Stimulated activated naive CD4-positive, alpha-beta T cell (primary cell): ENCODE results near the gene HDC.

Source experiments
- DNase-seq, 6 experiments: peaks; one replicate each; lab custom pipeline; 2025; lab: John Stamatoyannopoulos, UW

The HDC gene

GRCh38 chr15:50225057-50225456, 40.5 kb downstream of the HDC start:
- no peak for DNase-seq

DNA sequence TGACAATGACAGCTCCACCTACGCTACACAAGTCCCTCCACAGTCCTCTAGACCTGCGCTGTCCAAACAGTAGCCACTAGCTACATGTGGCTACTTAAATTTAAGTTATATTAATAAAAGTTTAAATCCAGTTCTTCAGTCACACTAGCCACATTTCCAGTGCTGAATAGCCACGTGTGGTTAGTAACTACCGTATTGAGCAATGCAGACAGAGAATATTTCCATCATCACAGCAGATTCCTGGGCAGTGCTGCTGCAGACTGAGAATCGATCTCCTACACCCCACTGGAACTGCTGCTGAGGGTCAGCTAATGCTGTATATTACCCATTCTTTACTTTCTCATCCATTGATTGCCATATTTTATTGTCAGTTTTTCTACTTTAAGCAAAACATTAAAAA, 40.9 kb downstream of the HDC start:
- no peak for DNase-seq

GRCh38 chr15:50222181-50222580, 43.3 kb downstream of the HDC start:
- DNase-seq = no peak

DNA sequence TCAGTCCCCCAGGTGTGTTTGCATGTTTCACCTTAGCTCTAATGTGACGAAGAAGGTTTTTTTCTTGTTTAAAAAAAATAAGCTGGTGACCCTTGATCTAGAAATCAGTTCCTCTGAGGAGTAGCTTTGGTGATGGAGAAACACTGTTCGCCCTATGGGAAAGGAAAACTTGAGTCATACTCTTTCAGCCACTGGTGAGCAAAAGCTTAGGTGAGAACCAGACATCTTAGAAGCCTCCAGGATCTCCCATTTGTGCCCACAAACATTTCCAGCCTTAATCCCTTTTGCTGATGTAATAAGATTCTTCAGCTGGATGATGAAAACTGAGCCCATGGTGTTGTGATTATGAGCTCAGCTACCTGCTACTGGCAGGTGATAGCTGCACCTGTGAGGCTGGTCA, 45.7 kb downstream of the HDC start:
- DNase-seq = no peak

- no peak for DNase-seq
These were observed 46.8 kb downstream of the HDC start for GRCh38 chr15:50218691-50219090.

GRCh38 chr15:50218291-50218690, 47.2 kb downstream of the HDC start:
- no peak for DNase-seq

- no peak for DNase-seq
These were observed 54.9 kb downstream of the HDC start for GRCh38 chr15:50210462-50211157.

- no peak for DNase-seq
These were observed 55.7 kb downstream of the HDC start for GRCh38 chr15:50209809-50210208.

GRCh38 chr15:50206020-50206419, 59.5 kb downstream of the HDC start:
- no peak for DNase-seq

- DNase-seq = no peak
These were observed 63.5 kb downstream of the HDC start for GRCh38 chr15:50202003-50202402.

DNA sequence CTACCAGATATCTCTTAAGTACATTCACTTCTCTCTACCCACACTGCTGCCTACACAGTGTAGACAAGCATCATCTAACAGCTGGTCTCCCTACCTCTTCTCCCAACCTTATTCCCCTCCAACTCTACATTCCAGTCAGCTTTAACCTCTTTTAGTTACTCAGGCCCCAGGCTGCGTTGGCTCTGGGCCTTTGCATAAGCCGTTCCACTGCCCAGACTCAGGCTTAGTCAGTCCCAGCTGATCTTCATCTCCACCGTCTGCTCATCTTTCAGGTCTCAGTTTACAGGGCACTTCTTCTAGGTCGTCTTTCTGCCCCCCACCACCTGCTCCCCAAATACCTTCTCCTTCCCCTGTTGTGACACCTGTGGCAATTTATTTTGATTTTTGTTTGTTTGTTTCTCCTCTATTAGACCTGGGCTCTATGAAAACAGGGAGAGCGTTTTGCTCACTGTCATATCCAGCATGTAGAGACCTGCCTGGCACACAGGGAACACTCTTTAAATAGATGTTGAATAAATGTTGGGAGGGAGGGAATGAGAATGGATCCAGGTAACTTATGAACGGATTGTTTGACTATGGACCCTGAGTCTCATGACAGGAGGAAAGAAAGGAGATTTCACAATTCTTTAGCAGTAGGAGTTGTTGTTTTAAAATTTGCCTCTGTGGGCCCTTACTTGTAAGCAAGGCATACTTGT, 72.5 kb downstream of the HDC start:
- DNase-seq = no peak

GRCh38 chr15:50192164-50192563, 73.4 kb downstream of the HDC start:
- no peak for DNase-seq
